Measurements from ENCODE around the gene FUBP1. TPM values are rescaled to one million over a fixed set of nuclear protein-coding genes. Genes with fewer than 3 reads are reported as not detected.
"Not testable (repeated sequence)": the region's sequence is repeated elsewhere in the genome, so short reads cannot be mapped to it uniquely, and the experiment has no call there.

FUBP1 gene
- total RNA-seq, 1 donor from 2014 or later: 81.2 TPM

GRCh38 chr1:77929806-77930205 lies 49.1 kb downstream of the FUBP1 start:
- DNase-seq (ENCODE audit: low read depth): no peak
- TF ChIP-seq CTCF (conservative IDR thresholded peaks at IDR 0.05; ENCODE audit: low read depth, low read length): no peak
- H3K4me3 ChIP-seq (ENCODE audit: low read depth, low read length): no peak overlapping the region

- H3K4me3 ChIP-seq (ENCODE audit: low read depth, low read length): no peak overlapping the region
- no peak for TF ChIP-seq CTCF (conservative IDR thresholded peaks at IDR 0.05; ENCODE audit: low read depth, low read length)
- DNase-seq (ENCODE audit: low read depth): no peak
Measured at GRCh38 chr1:77927414-77927813, 51.5 kb downstream of the FUBP1 start.

- H3K4me3 ChIP-seq (ENCODE audit: low read depth, low read length): no peak overlapping the region
- no peak for DNase-seq (ENCODE audit: low read depth)
- no peak for TF ChIP-seq CTCF (conservative IDR thresholded peaks at IDR 0.05; ENCODE audit: low read depth, low read length)
Measured at GRCh38 chr1:77926561-77927357, 52.1 kb downstream of the FUBP1 start.

- TF ChIP-seq CTCF (conservative IDR thresholded peaks at IDR 0.05; ENCODE audit: low read depth, low read length): no peak
- H3K4me3 ChIP-seq (ENCODE audit: low read depth, low read length): no peak overlapping the region
- no peak for DNase-seq (ENCODE audit: low read depth)
Measured at GRCh38 chr1:77925956-77926355, 52.9 kb downstream of the FUBP1 start.

- DNase-seq (ENCODE audit: low read depth): no peak
- no peak overlapping the region for H3K4me3 ChIP-seq (ENCODE audit: low read depth, low read length)
- TF ChIP-seq CTCF (conservative IDR thresholded peaks at IDR 0.05; ENCODE audit: low read depth, low read length): no peak
Measured at GRCh38 chr1:77925518-77925917, 53.4 kb downstream of the FUBP1 start.

GRCh38 chr1:77918918-77919317 lies 60.0 kb downstream of the FUBP1 start:
- H3K4me3 ChIP-seq (ENCODE audit: low read depth, low read length); DNase-seq (ENCODE audit: low read depth): not testable (repeated sequence)

- DNase-seq (ENCODE audit: low read depth): no peak
- no peak overlapping the region for H3K4me3 ChIP-seq (ENCODE audit: low read depth, low read length)
- no peak for TF ChIP-seq CTCF (conservative IDR thresholded peaks at IDR 0.05; ENCODE audit: low read depth, low read length)
Measured at GRCh38 chr1:77910116-77910515, 68.8 kb downstream of the FUBP1 start.

All from epithelial cell of proximal tubule (primary cell).